T-cell (primary cell): ENCODE data around the gene SON. TPM values are rescaled to one million over a fixed set of nuclear protein-coding genes. Genes with fewer than 3 reads are reported as not detected.

ENCODE experiments used
- ATAC-seq, 4 experiments: fragments of 200-7000 bp in 3 of 4; fragments of 150-1000 bp in 1 of 4; cut with Tn5 transposase; replicated peaks in 1 of 4; 1 replicate in 3 of 4; 2 replicates in 1 of 4; pipeline ENCODE4 v1.10.0; 2021; ENCODE audit warnings: moderate library complexity in 3 of 4, mild to moderate bottlenecking in 2 of 4, moderate number of reproducible peaks in 1 of 4
- CTCF ChIA-PET, 2 donors: fragments of 300-600 bp; sonication (Branson Sonifier 250); formaldehyde crosslinking; loops; one replicate each; lab custom pipeline; 2022; ENCODE audit warnings: antibody characterized with exemption in 2 of 2; lab: Charles Lee
- POLR2A ChIA-PET, 2 donors: fragments of 300-600 bp; sonication (Branson Sonifier 250); formaldehyde crosslinking; loops; one replicate each; lab custom pipeline; 2022; ENCODE audit warnings: antibody characterized with exemption in 2 of 2; lab: Charles Lee
- DNase-seq, 35 experiments: peaks; one replicate each; pipeline versions ENCODE4 v3.0.0 to v3.0.0-alpha.2; 2013 to 2023
- H3K27ac ChIP-seq: one replicate; pipeline ENCODE4 v1.5.1; 2013; ENCODE audit warnings: low read length
- H3K27me3 ChIP-seq, 2 experiments: replicated peaks in 1 of 2; 1 replicate in 1 of 2; 2 replicates in 1 of 2; pipeline versions ENCODE4 v1.6.1 to v1.7.0; 2013; ENCODE audit warnings: low read length in 1 of 2, mixed read lengths in 1 of 2; ENCODE audit not compliant: control insufficient read depth in 2 of 2, insufficient read depth in 2 of 2; ENCODE audit errors: extremely low read depth in 1 of 2
- H3K36me3 ChIP-seq, 2 donors: 1 replicate in 1 of 2; 2 replicates in 1 of 2; pipeline versions ENCODE4 v1.6.1 to v1.7.0; 2013; ENCODE audit warnings: low read length in 1 of 2; ENCODE audit not compliant: control insufficient read depth in 2 of 2, insufficient read depth in 1 of 2; ENCODE audit errors: extremely low read depth in 1 of 2
- H3K4me1 ChIP-seq, 2 experiments: 1 replicate in 1 of 2; 2 replicates in 1 of 2; pipeline versions ENCODE4 v1.6.1 to v1.7.0; 2013; ENCODE audit warnings: low read length in 2 of 2, mixed read lengths in 1 of 2; ENCODE audit not compliant: insufficient read depth in 2 of 2, control insufficient read depth in 1 of 2; ENCODE audit errors: extremely low read depth in 1 of 2
- H3K4me3 ChIP-seq, 2 donors: 1 replicate in 1 of 2; 2 replicates in 1 of 2; pipeline versions ENCODE4 v1.5.1 to v1.7.0; 2013; ENCODE audit warnings: mild to moderate bottlenecking in 2 of 2, low read length in 1 of 2, moderate library complexity in 1 of 2; ENCODE audit not compliant: control insufficient read depth in 1 of 2; ENCODE audit errors: extremely low read depth in 1 of 2
- H3K9me3 ChIP-seq: 2 replicates; pipeline ENCODE4 v1.7.0; 2013
- H3K27ac Mint-ChIP-seq, 2 donors: one replicate each; pipeline ENCODE4 v1.8.0; 2020 to 2021; ENCODE audit warnings: mild to moderate bottlenecking in 2 of 2, mixed read lengths in 2 of 2
- H3K27me3 Mint-ChIP-seq, 2 donors: one replicate each; pipeline ENCODE4 v1.8.0; 2021 to 2022; ENCODE audit warnings: mixed read lengths in 2 of 2
- H3K36me3 Mint-ChIP-seq: one replicate; pipeline ENCODE4 v1.8.0; 2021; ENCODE audit warnings: mixed read lengths
- H3K4me1 Mint-ChIP-seq, 3 donors: one replicate each; pipeline ENCODE4 v1.8.0; 2020 to 2022; ENCODE audit warnings: mixed read lengths in 3 of 3, mild to moderate bottlenecking in 1 of 3
- H3K4me3 Mint-ChIP-seq, 3 donors: one replicate each; pipeline ENCODE4 v1.8.0; 2020 to 2022; ENCODE audit warnings: mild to moderate bottlenecking in 3 of 3, mixed read lengths in 3 of 3, moderate library complexity in 3 of 3
- H3K9me3 Mint-ChIP-seq, 3 donors: one replicate each; pipeline ENCODE4 v1.8.0; 2020 to 2022; ENCODE audit warnings: mixed read lengths in 3 of 3
- WGBS: methylation state at CpG from one replicate; pipeline ENCODE4 v1.1.5; 2013; ENCODE audit warnings: missing lambda C conversion rate; ENCODE audit not compliant: insufficient coverage; 5-methylcytosine and 5-hydroxymethylcytosine counted together
- total RNA-seq, 35 experiments: library from RNA in 6 of 35; stranded (reverse) in 6 of 35; fragments of 120-200 nt in 1 of 35; gene quantifications; one replicate each; pipeline versions ENCODE4 v1.2.1 to v1.2.4 and lab custom pipeline; 2013 to 2026

SON gene
- total RNA-seq, 5 donors from 2014 or later (not counting 1 experiment from before 2014, with no cell fraction given), result 360 to 418 (median 374) TPM

GRCh38 chr21:33554982-33555344, 12.1 kb downstream of the SON start:
- Histone ChIP-seq H3K27me3 (no peaks in the 10 kb centered on the region), H3K4me1 (peaks cover 0 to 20% of the 10 kb centered on the region in 2 experiments), H3K36me3 (peaks cover 25 to 88% of the 10 kb centered on the region in 2 donors), H3K9me3 (no peaks in the 10 kb centered on the region), H3K27ac (no peak overlapping the region), H3K4me3 (no peak overlapping the region)
- ATAC-seq, result peak in 1 of 4 experiments; percentile 22
- Mint-ChIP-seq H3K4me3 (peak overlapping the region in 2 of 3 donors; percentile 36 to 60), H3K27me3 (no peaks in the 10 kb centered on the region), H3K9me3 (no peaks in the 10 kb centered on the region), H3K36me3 (peaks cover 73% of the 10 kb centered on the region), H3K4me1 (peaks cover 60 to 68% (median 63%) of the 10 kb centered on the region in 3 donors), H3K27ac (peak overlapping the region in 1 of 2 donors; percentile 50)
- WGBS, result 99% methylated on average over 20 of the region's 32 CpGs
- CTCF ChIA-PET, result interaction anchor here in 1 of 2 donors (0.9 kb wide), 1 partner anchor 52 kb away, joined by 4 read pairs; no protein-coding TSS in a partner anchor
- POLR2A ChIA-PET, result interaction anchor here (0.6 to 0.7 kb wide), 2 partner anchors 10 to 303 kb away, joined by 3 to 4 read pairs; no protein-coding TSS in a partner anchor
- DNase-seq, result no peak

- Mint-ChIP-seq H3K9me3 (no peaks in the 10 kb centered on the region), H3K27ac (no peak overlapping the region), H3K4me1 (peaks cover 73 to 80% (median 73%) of the 10 kb centered on the region in 3 donors), H3K36me3 (peaks cover 80% of the 10 kb centered on the region), H3K4me3 (no peak overlapping the region), H3K27me3 (no peaks in the 10 kb centered on the region)
- POLR2A ChIA-PET, result interaction anchor here (0.6 to 1.4 kb wide), 6 partner anchors 8 to 23 kb away, joined by 3 to 8 read pairs (median 4); partner anchors contain the start of gene SON (in 1 of the 2)
- Histone ChIP-seq H3K9me3 (no peaks in the 10 kb centered on the region), H3K4me1 (peaks cover 3 to 10% of the 10 kb centered on the region in 2 experiments), H3K36me3 (peaks cover 5 to 83% of the 10 kb centered on the region in 2 donors), H3K27ac (no peak overlapping the region), H3K4me3 (no peak overlapping the region), H3K27me3 (no peaks in the 10 kb centered on the region)
- WGBS, result 90% methylated on average over 15 of the region's 19 CpGs
- no peak for DNase-seq
- CTCF ChIA-PET, result interaction anchor here in 1 of 2 donors (0.7 to 1.2 kb wide), 4 partner anchors 13 to 48 kb away, joined by 3 to 4 read pairs (median 4); partner anchors contain the start of gene SON
- no peak for ATAC-seq
These were observed 14.6 kb downstream of the SON start for GRCh38 chr21:33557447-33557846.

- ChIA-PET CTCF (interaction anchor here (0.6 kb wide), 2 partner anchors 1077 to 1417 kb away, joined by 3 read pairs; no protein-coding TSS in a partner anchor), POLR2A (interaction anchor here (0.6 to 1.1 kb wide), 10 partner anchors 11 to 112 kb away, joined by 3 to 10 read pairs (median 6); no protein-coding TSS in a partner anchor)
- H3K27ac ChIP-seq, result no peak overlapping the region
- no peak for ATAC-seq
- H3K27me3 ChIP-seq, result no peaks in the 10 kb centered on the region
- H3K9me3 ChIP-seq, result no peaks in the 10 kb centered on the region
- H3K36me3 ChIP-seq, result peaks cover 3 to 73% of the 10 kb centered on the region in 2 donors
- peak overlapping the region in 1 of 2 donors; percentile 50 for H3K27ac Mint-ChIP-seq
- DNase-seq, result no peak
- WGBS, result no CpG with 5 or more reads among the region's 4 CpGs
- H3K4me3 ChIP-seq, result no peak overlapping the region
- H3K27me3 Mint-ChIP-seq, result no peaks in the 10 kb centered on the region
- H3K36me3 Mint-ChIP-seq, result peaks cover 75% of the 10 kb centered on the region
- H3K4me1 Mint-ChIP-seq, result peaks cover 75 to 78% (median 78%) of the 10 kb centered on the region in 3 donors
- H3K9me3 Mint-ChIP-seq, result no peaks in the 10 kb centered on the region
- no peak overlapping the region for H3K4me3 Mint-ChIP-seq
- H3K4me1 ChIP-seq, result peaks cover 3 to 5% of the 10 kb centered on the region in 2 experiments
These were observed 16.1 kb downstream of the SON start for GRCh38 chr21:33558777-33559421.

- Mint-ChIP-seq H3K27ac (peak overlapping the region in 1 of 2 donors; percentile 44), H3K9me3 (no peaks in the 10 kb centered on the region)
These were observed 17.0 kb downstream of the SON start for GRCh38 chr21:33559813-33560212.

GRCh38 chr21:33560965-33561364, 18.1 kb downstream of the SON start:
- Mint-ChIP-seq H3K27ac (peak overlapping the region in 1 of 2 donors; percentile 19), H3K4me1 (peaks cover 57 to 66% (median 62%) of the 10 kb centered on the region in 3 donors), H3K4me3 (no peak overlapping the region), H3K9me3 (no peaks in the 10 kb centered on the region), H3K27me3 (no peaks in the 10 kb centered on the region), H3K36me3 (peaks cover 59% of the 10 kb centered on the region)
- Histone ChIP-seq H3K4me3 (no peak overlapping the region), H3K9me3 (no peaks in the 10 kb centered on the region), H3K36me3 (peaks cover 3 to 69% of the 10 kb centered on the region in 2 donors), H3K27ac (no peak overlapping the region), H3K27me3 (no peaks in the 10 kb centered on the region), H3K4me1 (peaks cover 0 to 3% of the 10 kb centered on the region in 2 experiments)
- DNase-seq (no peak), ATAC-seq (no peak)
- ChIA-PET POLR2A (interaction anchor here in 1 of 2 donors (0.8 to 1.1 kb wide), 3 partner anchors 9 to 28 kb away, joined by 3 to 5 read pairs (median 3); no protein-coding TSS in a partner anchor), CTCF (no interaction called here)

More at GRCh38 chr21:33559813-33560212, 17.0 kb downstream of the SON start:
- WGBS, result no CpG with 5 or more reads among the region's 10 CpGs
- peaks cover 66% of the 10 kb centered on the region for H3K36me3 Mint-ChIP-seq
- H3K9me3 ChIP-seq, result no peaks in the 10 kb centered on the region
- CTCF ChIA-PET, result no interaction called here
- H3K4me1 Mint-ChIP-seq, result peaks cover 67 to 69% (median 69%) of the 10 kb centered on the region in 3 donors
- H3K27me3 Mint-ChIP-seq, result no peaks in the 10 kb centered on the region
- no peak overlapping the region for H3K4me3 ChIP-seq
- no peak for ATAC-seq
- POLR2A ChIA-PET, result interaction anchor here in 1 of 2 donors (1.0 to 1.1 kb wide), 2 partner anchors 15 to 23 kb away, joined by 3 to 9 read pairs; no protein-coding TSS in a partner anchor
- DNase-seq, result no peak
- no peaks in the 10 kb centered on the region for H3K27me3 ChIP-seq
- H3K36me3 ChIP-seq, result peaks cover 3 to 70% of the 10 kb centered on the region in 2 donors
- no peak overlapping the region for H3K27ac ChIP-seq
- H3K4me3 Mint-ChIP-seq, result no peak overlapping the region
- H3K4me1 ChIP-seq, result peaks cover 0 to 3% of the 10 kb centered on the region in 2 experiments

GRCh38 chr21:33561373-33561772, 18.5 kb downstream of the SON start:
- Mint-ChIP-seq H3K27me3 (no peaks in the 10 kb centered on the region), H3K9me3 (no peaks in the 10 kb centered on the region), H3K4me3 (no peak overlapping the region), H3K36me3 (peaks cover 55% of the 10 kb centered on the region), H3K4me1 (peaks cover 53 to 63% (median 59%) of the 10 kb centered on the region in 3 donors), H3K27ac (peak overlapping the region in 1 of 2 donors; percentile 19)
- Histone ChIP-seq H3K9me3 (no peaks in the 10 kb centered on the region), H3K36me3 (peaks cover 3 to 66% of the 10 kb centered on the region in 2 donors), H3K27me3 (no peaks in the 10 kb centered on the region), H3K27ac (no peak overlapping the region), H3K4me1 (peaks cover 0 to 3% of the 10 kb centered on the region in 2 experiments), H3K4me3 (no peak overlapping the region)
- CTCF ChIA-PET, result interaction anchor here in 1 of 2 donors (0.8 kb wide), 1 partner anchor 41 kb away, joined by 3 read pairs; no protein-coding TSS in a partner anchor
- POLR2A ChIA-PET, result interaction anchor here in 1 of 2 donors (0.8 to 1.1 kb wide), 2 partner anchors 10 to 11 kb away, joined by 3 to 5 read pairs; no protein-coding TSS in a partner anchor
- WGBS, result no CpG with 5 or more reads among the region's 2 CpGs
- DNase-seq (no peak), ATAC-seq (no peak)
